ENCODE results near the gene STRBP. TPM values are rescaled to one million over a fixed set of nuclear protein-coding genes. Genes with fewer than 3 reads are reported as not detected.

STRBP gene
- total RNA-seq, 2 donors from 2014 or later, result 77.2 to 83.3 TPM

- no peak overlapping the region for H3K27ac Mint-ChIP-seq
- H3K4me1 ChIP-seq (ENCODE audit: control insufficient read depth, insufficient read depth, low read length), result no peaks in the 10 kb centered on the region
- H3K27me3 ChIP-seq (ENCODE audit: control insufficient read depth, insufficient read depth, low read length, poor library complexity, severe bottlenecking), result no peaks in the 10 kb centered on the region
- no peaks in the 10 kb centered on the region for H3K27me3 Mint-ChIP-seq (ENCODE audit: insufficient read depth)
- peaks cover 41% of the 10 kb centered on the region for H3K36me3 ChIP-seq (ENCODE audit: control insufficient read depth, insufficient read depth, low read length)
- H3K9me3 ChIP-seq (ENCODE audit: control insufficient read depth, low read length), result no peaks in the 10 kb centered on the region
- WGBS, 2 experiments (ENCODE audit: insufficient coverage in 1 of 2, insufficient read length in 1 of 2), result 88 to 95% methylated on average over 1 of the region's 1 CpG
- no peak overlapping the region for H3K9ac ChIP-seq (ENCODE audit: extremely low read depth, low read length, poor library complexity, severe bottlenecking)
- H3K4me3 Mint-ChIP-seq, result no peak overlapping the region
- H3K4me3 ChIP-seq (ENCODE audit: low read length), result no peak overlapping the region
- DNase-seq, result no peak
- H3K36me3 Mint-ChIP-seq (ENCODE audit: low read depth), result peaks cover 25% of the 10 kb centered on the region
- no peaks in the 10 kb centered on the region for H3K9me3 Mint-ChIP-seq
- H3K4me1 Mint-ChIP-seq, result no peaks in the 10 kb centered on the region
- no peak overlapping the region for H3K27ac ChIP-seq (ENCODE audit: low read depth, low read length)
- no peak for TF ChIP-seq CTCF (conservative IDR thresholded peaks at IDR 0.05)
Observed at GRCh38 chr9:123131258-123131657, 137.1 kb downstream of the STRBP start.

GRCh38 chr9:123129423-123129822, 139.0 kb downstream of the STRBP start:
- no peak for DNase-seq
- no peak overlapping the region for H3K4me3 ChIP-seq (ENCODE audit: low read length)
- WGBS, 2 experiments (ENCODE audit: insufficient coverage in 1 of 2, insufficient read length in 1 of 2), result 95 to 100% methylated on average over 1 of the region's 1 CpG
- peaks cover 41% of the 10 kb centered on the region for H3K36me3 ChIP-seq (ENCODE audit: control insufficient read depth, insufficient read depth, low read length)
- Mint-ChIP-seq H3K27me3 (ENCODE audit: insufficient read depth) (no peaks in the 10 kb centered on the region), H3K36me3 (ENCODE audit: low read depth) (peaks cover 20% of the 10 kb centered on the region), H3K27ac (no peak overlapping the region), H3K9me3 (no peaks in the 10 kb centered on the region), H3K4me3 (no peak overlapping the region), H3K4me1 (no peaks in the 10 kb centered on the region)
- no peak overlapping the region for H3K27ac ChIP-seq (ENCODE audit: low read depth, low read length)
- H3K4me1 ChIP-seq (ENCODE audit: control insufficient read depth, insufficient read depth, low read length), result no peaks in the 10 kb centered on the region
- TF ChIP-seq CTCF (conservative IDR thresholded peaks at IDR 0.05), result no peak
- no peaks in the 10 kb centered on the region for H3K27me3 ChIP-seq (ENCODE audit: control insufficient read depth, insufficient read depth, low read length, poor library complexity, severe bottlenecking)
- H3K9ac ChIP-seq (ENCODE audit: extremely low read depth, low read length, poor library complexity, severe bottlenecking), result no peak overlapping the region
- no peaks in the 10 kb centered on the region for H3K9me3 ChIP-seq (ENCODE audit: control insufficient read depth, low read length)

GRCh38 chr9:123128591-123128990, 139.8 kb downstream of the STRBP start:
- H3K27ac Mint-ChIP-seq, result no peak overlapping the region
- H3K9me3 Mint-ChIP-seq, result no peaks in the 10 kb centered on the region
- no peaks in the 10 kb centered on the region for H3K9me3 ChIP-seq (ENCODE audit: control insufficient read depth, low read length)
- WGBS, 2 experiments (ENCODE audit: insufficient coverage in 1 of 2, insufficient read length in 1 of 2), result 100% methylated on average over 1 of the region's 4 CpGs
- peaks cover 15% of the 10 kb centered on the region for H3K36me3 Mint-ChIP-seq (ENCODE audit: low read depth)
- H3K36me3 ChIP-seq (ENCODE audit: control insufficient read depth, insufficient read depth, low read length), result peaks cover 41% of the 10 kb centered on the region
- H3K4me3 ChIP-seq (ENCODE audit: low read length), result no peak overlapping the region
- no peaks in the 10 kb centered on the region for H3K4me1 Mint-ChIP-seq
- no peak overlapping the region for H3K4me3 Mint-ChIP-seq
- no peak overlapping the region for H3K9ac ChIP-seq (ENCODE audit: extremely low read depth, low read length, poor library complexity, severe bottlenecking)
- no peaks in the 10 kb centered on the region for H3K4me1 ChIP-seq (ENCODE audit: control insufficient read depth, insufficient read depth, low read length)
- H3K27me3 ChIP-seq (ENCODE audit: control insufficient read depth, insufficient read depth, low read length, poor library complexity, severe bottlenecking), result no peaks in the 10 kb centered on the region
- no peak for TF ChIP-seq CTCF (conservative IDR thresholded peaks at IDR 0.05)
- DNase-seq, result no peak
- H3K27ac ChIP-seq (ENCODE audit: low read depth, low read length), result no peak overlapping the region
- no peaks in the 10 kb centered on the region for H3K27me3 Mint-ChIP-seq (ENCODE audit: insufficient read depth)
